Fibroblast of the conjunctiva (primary cell): ENCODE data around the gene PSMB7.

Source experiments
- DNase-seq: peaks from one replicate; pipeline ENCODE4 v3.0.0-alpha.2; 2010; ENCODE audit warnings: low read depth

PSMB7 gene

DNA sequence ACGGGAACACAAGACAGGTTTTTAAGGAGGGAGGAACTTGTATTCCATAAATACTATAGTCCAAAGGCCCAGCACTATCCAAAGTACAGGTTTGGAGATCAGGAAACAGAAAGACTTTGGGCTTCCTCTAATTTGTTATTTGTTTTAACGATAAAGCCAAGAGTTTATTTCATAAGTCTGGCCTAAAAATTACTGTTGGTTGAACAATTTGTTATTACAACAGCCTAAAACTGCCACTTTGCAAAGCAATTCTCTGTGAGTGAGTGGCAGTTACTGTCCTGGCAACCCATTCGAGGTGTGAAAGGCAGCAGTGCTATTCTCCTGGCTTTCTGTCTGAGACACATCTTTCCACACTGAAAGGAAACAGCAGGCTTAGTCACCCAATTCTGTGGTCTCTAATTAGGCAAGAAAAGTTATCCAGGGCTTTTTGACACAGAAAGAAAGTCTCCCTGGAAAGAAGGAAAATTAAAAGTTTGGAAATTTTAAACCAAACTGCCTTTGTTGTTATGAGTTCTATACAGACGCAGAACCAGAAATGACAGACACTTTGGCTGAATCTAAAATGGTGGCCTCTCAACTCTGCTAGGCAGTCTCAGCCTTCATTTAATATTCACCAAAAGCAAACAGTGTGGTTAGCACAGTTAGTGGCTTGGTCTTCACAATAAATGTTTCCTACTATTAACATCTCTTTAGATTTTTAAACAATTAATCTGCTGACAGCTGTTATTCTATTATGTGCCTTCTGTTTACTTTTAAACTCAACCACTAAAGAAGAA, 33.9 kb downstream of the PSMB7 start:
- no peak for DNase-seq

DNA sequence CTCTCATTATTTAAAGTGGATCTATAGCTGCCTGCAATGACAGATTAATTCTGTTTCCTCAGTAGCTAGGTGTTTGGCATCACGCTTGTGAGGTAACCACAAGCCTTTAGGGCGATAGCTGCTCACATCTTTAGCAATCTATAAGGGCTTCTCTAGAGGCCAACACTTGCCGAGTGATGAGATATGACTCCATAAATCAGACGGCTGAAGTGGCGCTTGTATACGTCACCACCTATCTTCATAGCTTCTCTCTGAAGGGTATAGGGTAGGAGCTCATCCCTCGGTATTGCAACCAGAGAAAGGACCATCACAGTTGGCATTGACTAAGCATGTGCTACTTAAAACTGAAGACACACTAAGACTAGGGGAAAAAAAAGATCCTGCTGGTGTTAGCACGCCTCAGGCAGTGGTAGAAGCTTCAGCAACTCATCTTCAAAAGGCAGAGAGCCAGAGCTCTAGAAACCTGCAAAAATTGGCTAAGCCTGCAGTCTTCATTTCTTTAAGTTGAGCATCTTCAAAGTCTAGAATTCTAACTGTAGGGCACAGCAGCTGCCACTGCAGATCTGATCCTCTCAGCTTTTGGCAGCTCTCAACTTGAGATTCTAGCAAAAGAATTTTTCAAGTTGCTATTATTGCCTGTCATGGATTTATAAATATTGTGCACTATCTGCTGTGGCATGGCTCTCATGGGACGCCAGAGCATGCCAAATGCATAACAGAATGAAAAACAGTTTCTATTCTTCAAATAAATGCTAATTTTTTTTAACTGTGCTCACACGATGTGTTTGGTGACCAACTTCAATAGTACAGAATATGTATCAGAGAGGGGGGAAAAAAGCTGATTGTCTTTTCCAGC, 37.5 kb downstream of the PSMB7 start:
- DNase-seq = no peak

DNA sequence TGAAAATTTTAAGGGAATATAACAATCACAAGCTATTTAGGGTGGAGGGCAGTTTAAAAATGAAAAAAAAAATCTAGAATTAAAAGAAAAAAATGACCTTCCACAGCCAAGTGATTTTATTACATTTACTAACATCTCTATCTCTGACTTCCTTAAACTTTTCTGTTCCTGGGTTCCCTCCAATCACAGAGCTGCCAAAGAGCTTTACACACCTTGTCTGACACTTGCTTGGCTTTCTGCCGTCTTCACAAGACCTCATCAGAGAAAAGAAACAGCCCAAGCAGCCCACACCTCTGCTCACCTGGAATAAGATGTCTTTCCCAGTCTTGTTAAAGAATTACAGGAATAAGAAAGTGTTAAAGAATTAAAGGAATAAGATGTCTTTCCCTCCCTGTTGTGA, 38.9 kb downstream of the PSMB7 start:
- no peak for DNase-seq

DNA sequence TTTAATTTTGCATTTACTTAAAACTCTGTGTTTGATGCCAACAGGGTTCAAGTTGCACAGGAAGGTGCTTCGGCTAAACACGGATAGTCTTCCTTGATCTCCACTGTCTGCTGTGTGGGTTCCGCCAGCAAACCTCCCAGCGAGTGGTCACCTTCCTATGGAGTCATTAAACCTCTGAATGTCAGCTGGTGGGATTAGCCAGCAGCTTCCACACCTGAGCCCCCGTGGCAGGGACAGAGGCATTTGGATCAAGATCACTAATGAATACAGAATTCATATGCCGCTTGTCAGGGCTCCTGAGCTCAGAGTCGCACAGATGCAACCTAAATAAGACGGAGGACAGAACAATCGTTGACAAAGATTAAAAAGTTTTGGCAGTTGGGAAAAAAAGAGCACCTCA, 39.5 kb downstream of the PSMB7 start:
- no peak for DNase-seq

DNA sequence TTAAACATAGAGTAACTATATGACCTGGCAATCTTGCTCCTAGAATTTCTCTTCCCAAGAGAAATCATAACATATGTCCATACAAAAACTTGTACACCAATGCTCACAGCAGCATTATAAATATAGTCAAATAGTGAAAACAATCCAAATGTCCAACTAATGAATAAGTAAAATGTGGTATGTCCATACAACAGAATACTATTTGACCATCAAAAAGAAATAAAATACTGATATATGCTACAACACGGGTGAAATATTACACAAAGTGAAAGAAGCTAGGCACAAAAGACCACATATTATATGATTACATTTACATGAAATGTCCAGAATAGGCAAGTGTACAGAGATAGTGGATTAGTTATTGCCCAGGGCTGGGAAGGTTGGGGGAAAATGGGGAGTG, 41.4 kb downstream of the PSMB7 start:
- no peak for DNase-seq

DNA sequence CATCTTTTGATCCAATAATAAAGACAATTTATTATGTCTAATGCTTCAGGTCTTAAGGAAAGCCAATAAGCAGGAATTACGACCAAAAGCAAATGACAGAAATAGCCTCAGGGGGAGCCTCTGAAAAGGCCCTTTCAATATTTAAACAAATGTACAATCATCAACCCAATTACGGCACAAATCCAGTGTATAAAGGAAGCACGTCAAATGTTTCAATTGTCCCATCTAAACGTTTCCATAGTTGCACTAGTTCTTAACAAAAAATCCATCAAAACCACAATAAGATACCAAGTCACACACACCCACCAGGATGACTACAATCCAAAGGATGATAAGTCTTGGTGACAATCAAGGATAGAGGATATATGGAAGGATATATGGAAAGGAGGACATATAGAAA, 41.9 kb downstream of the PSMB7 start:
- no peak for DNase-seq

DNA sequence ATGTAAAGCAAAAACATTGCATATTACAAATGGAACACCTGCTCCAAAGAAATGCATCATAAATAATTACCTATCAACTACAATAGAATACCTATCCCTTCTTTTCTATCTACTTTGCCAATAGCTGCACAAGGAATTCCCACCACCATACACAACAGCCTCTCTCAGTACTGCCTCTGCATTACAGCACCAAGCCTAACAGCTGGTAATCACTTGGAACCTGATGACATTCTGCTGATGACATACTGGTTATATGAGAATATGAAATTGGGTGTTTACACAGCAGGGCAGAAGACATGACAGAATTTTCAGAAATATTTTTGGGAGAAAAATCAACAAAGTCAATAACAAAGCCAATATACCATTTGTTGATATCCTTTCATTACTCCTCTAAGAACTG, 43.2 kb downstream of the PSMB7 start:
- DNase-seq = no peak

DNA sequence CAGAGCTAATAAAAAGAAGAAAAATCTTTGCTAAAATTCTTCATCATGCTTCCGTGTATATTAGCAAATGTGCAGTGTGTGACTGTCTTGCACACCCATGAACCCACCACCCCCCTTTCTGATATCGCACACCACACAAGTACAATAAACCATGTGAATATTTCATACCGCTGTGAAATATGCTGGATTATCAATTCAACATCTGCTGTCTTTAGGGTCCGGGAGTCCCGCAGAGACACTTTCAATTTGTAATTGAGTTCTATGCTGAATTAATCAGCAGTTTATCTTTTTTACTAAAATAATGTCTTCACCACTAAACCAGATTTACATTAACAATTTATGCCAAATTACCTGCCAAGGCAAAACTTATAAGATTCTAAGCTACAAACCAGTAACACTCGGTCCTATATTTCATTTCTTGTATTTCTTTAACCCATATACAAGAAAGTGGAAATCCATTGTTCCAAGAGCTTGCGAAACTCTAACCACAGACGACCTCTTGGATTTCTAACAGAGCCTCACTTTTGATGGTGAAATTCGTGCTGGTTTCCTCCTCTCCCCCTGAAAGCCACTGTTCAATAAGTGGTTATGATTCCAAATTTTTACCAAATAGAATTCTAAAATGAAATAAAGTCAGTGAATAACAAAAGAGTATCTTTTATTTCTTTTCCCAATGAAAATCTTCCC, 44.2 kb downstream of the PSMB7 start:
- DNase-seq = no peak

DNA sequence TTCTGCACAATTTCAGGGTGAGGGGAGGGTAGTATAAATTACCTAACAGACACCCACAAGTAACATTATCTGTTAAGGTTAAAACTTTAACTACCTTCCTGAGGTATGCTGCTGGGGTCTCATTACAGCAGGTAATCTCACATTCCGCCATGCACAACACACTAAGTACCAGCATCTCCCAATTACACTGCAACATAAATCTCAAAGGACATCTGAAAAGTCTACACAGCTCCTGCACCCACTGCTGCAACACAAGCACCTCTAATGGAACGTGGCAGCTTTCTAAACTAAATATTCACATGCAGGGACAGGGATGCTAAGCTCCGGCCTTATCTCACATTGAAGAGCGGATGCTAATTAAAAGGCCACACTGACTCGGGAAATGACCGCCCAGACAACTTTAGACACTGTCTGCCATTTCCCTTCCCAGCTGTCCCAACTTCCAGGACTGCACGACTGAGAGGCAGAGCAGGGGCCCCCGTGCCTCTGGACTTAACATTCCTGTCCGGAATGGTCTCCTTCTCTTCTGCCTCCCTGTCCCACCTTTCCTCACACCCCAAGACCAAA, 45.9 kb downstream of the PSMB7 start:
- no peak for DNase-seq

DNA sequence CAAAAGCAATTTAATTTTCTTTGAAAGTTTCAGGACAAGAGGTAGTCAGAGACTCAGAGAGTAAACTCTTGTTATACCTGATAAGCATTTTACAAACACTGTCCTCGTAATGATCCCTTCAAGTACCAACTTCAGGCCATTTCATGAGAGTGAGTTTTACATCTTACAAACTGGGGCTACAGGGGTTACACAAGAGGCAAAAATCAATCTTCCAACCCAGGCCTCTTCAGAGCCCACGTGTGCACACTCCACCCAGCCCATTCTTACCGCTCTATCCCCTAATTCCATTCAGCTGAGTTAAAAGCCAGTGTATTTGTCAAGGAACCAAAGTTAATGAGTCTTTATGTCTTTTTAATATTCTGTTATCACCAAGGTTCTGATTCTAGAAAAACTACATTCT, 46.5 kb downstream of the PSMB7 start:
- DNase-seq = no peak

DNA sequence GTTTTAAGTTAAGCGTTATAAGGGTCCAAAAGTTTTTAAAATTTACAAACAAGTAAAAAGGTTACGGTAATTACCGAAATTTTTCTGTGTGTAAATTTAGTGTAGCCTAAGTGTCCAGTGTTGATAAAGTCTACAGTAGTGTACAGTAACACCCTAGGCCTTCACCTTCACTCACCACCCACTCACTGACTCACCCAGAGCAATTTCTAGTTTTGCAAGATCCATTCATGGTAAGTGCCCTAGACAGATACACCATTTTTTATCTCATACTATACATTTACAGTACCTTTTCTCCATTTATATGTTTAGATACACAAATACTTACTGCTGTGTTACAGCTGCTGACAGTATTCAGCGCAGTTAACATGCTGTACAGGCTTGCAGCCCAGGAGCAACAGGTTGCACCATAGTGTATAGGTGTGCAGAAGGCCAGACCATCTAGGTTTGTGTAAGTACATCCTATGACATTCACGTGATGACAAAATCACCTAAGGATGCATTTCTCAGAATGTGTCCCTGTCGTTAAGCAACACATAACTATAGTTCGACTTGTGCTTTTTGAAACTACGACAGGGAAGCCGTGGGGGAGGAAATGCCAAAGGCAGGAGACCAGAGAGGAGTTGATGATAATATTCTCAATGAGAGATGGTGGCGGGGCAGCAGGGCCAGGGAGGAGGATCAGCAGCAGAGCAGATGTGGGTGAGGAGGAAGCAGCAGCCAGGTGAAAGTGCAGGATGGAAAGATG, 48.6 kb downstream of the PSMB7 start:
- DNase-seq = no peak

DNA sequence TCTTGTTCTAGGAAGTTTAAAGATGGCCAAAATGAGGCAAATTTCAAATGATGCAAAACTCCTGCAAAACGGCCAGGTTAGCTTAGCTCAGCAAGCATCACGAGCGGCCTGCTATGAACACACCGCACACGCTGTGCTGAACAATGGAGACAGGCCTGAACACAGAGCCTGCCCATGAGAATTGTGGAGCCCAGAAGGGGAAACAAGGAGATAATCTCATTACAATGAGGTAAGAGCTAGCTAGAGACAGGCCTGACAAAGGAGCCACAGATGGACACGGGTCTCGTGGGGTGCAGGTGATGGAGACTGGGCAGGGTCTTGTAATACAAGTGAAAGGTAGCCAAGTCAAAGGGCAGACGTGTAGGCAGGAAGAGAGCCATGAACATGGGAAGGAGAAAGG, 50.2 kb downstream of the PSMB7 start:
- DNase-seq = no peak

DNA sequence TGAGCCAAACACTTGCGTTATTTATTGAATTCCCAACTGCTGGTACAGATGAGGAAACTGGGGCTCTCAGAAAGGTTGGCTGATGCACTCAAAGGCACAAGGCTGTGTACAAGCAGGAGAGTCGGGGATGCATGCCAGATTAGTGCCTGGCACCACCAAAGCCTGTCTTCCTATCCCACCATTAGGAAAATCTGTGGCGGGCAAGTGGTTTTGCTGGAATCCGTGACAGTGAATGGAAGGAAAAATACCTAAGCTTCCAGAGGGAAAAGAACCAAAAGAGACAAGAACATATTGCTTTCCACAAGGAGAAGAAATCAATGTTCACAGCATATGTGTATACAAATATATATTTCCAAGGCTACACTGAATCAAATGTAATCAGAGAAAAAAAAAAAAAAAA, 51.1 kb downstream of the PSMB7 start:
- no peak for DNase-seq

DNA sequence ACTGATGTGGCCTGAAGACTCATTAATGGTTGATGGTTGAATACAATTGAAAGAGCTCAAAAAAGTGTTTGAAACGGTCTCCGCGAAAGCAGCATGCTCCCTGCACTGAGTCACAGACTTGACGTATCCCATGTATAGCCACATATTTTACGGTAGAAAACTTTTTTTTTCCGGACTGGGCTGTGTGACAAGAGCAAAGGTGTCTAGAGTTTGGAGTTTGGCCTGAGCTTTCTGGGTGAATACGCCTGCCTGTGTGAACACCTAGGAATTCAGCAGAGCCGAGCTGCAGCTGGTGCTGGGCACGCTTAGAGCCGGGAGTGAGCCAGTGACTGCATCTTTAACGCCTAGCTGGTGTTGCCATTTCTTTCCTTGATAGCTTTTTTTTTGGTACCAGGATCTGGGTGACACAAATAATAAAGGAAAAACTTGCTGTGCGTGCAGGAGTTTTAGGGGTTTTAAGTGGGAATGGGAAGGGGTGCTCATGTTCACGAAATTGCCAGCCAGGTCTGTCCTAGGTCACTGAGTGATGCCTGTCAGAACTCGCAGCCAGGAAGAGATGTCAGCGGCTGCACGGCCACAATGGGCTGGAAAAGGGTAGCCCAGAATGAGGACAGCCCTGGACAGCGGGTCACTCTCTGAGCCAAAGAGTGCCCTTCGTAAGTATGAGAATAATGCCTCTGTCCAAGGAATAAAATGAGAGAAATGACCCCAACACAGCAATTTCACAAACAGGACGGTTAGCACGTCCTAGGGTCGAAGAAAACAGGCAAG, 51.7 kb downstream of the PSMB7 start:
- no peak for DNase-seq

DNA sequence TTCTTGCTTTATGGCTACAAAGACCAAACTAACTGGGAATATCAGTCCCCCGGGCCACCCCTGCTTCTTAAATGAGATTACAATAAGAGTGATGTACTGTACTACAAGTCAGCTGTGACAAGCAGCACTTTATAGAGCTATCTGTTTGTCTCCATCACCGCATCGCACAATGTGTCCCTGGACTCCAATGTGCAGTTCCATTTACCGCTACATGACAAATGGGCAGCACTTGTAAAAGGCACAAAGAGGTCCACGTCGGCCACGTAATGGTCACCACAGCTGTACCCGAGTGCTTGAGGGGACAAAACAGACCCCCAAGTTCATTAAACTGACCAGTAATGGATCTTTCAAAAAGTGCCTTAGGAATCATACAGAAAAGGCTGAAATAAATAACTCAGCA, 54.1 kb downstream of the PSMB7 start:
- DNase-seq = no peak

DNA sequence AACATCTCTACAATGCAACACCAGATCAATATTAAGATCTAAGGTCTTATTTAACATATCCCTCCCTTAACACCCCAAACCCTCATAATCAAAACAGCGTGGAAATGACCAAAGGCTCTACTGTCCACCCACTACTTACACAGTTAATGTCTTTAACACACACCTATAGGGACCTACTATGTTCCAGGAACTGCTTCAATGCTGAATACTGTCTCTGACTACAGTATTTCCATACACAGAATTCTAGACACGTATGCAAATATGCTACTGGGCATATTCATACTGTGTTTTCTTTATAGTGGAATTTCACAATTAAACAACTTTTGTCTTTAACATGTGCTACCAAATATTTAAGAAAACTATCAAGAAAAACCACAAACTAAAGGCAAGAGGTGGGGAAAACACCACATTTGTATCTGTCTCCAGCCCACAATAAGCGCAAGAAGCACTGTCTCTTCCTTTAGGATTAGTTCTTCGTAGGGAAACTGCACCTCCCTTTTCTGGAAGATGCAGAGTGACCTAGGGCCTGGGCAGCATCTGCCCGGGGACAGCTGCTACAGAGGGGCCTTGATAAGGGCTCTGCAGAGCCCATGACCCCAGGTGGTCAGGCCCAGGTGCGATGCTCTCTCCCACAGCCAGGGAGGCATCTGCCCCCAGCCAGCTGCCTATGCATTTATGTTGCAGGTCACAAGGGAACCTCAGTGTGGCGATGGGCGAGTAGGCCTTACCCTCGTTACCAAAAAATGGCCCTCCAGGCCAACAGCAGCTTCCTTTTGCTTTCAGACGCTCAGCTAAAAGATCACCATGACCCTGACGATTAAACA, 55.2 kb downstream of the PSMB7 start:
- no peak for DNase-seq

DNA sequence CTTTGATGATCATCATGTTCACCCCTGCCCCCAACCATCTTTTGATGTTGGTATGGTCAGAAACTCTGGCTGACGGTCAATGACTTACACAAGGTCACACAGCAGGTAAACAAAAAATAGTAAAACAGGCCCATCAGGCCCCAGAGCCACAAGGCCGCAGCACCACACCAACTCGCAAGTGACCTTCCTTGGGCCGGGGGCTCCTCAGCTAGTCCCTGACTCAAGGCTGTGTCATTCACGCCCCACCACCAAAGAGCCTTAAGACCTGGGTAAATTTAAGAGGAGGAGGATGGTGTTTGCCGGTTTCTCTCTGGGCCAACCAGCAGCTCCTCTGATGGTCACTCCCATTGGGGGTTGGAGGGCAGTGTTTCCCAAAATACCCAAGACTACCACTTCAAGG, 55.8 kb downstream of the PSMB7 start:
- no peak for DNase-seq

DNA sequence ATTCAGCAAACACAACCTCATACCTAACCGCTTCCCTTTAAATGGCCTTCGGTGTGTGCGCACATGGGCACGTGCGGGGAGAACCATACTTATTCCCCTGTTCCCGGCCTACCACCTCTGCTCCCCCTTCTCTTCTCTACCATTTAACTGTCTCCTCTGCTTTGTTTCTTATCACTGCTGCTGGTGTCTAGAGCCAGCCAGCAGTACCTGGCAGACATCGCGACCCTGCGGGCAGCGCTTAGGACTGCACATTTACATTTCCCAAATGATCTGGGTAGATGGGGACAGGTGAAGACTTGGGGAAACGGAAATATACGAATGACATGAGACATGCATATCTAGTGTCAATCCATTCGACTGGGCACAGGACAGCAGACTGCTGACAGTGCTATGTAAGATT, 56.6 kb downstream of the PSMB7 start:
- no peak for DNase-seq

DNA sequence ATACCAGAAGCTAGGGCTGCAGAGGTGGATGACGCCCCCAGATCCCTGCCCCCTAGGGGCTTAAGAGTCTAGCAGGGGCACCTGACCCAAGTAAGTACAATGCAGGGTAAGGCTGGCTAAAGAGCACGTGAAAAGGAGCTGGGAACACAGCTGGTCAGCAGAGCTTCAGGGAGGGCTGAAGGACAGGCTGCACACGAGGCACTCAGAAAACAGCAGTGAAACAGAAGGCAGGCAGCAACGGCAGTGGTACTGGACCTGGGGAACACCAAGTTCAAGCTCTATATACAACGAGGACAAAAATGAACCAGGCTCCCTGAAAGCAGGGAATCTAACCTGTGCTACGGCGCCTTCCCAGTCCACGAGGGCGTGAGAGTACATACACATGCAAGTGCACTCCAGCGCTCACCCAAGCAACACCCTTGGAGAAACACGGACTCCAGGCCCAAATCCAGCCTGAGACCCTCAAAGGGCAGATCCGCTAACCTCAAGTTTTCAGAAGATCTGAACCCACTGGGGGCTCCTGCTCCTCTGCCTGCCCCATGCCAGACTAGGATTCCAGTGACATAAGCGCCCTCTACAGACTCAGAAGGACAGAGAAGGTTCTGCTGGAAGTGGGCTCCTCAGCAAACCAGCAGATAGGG, 57.4 kb downstream of the PSMB7 start:
- no peak for DNase-seq
